DMS153 treated with DMSO at 0.1 percent for 48 hours (cell line): Measurements from ENCODE around the gene OR2B6.
"Not testable (repeated sequence)": the region's sequence is repeated elsewhere in the genome, so short reads cannot be mapped to it uniquely, and the experiment has no call there.

ENCODE experiments used
- DNase-seq: peaks from one replicate; lab custom pipeline; 2025; ENCODE audit not compliant: unreplicated experiment; lab: John Stamatoyannopoulos, UW

The OR2B6 gene

DNA sequence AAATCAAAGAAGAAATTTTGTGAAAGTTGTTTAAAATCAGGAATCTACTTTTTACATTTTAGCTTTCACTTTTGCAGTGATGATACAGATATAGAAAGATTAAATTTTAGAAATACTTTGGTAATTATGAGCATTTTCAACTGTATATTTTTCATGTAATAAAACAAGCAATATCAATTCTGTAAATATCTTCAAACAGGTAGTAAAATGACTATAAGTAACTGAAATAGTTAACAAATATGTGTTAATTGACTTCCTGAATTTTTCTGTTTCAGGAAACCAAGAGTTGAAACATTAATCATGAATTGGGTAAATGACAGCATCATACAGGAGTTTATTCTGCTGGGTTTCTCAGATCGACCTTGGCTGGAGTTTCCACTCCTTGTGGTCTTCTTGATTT is at the start of gene OR2B6:
Gene OR2B6 (plus strand): TSS at position 301 of the 400 bp plus-strand sequence. CDS start 0 bp downstream, at position 301.
- no peak for DNase-seq

DNA sequence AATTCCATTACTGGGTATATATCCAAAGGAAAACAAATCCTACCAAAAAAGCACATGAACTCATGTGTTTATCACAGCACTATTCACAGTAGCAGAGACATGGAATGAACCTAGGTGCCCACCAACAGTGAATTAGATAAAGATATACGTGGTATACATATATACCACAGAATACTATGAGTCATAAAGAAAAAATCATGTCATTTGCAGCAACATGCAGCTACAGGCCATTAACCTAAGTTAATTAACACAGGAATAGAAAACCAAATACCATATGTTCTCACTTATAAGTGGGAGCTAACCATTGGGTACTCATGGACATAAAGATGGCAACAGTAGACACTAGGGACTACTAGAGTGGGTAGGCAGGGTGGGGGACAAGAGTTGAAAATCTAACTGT is 49.0 kb upstream of the OR2B6 start:
- no peak for DNase-seq

GRCh38 chr6:27911956-27912446 is 45.0 kb upstream of the OR2B6 start, which contains the start of gene OR2B2:
Gene OR2B2 (minus strand): TSS chr6:27912396. CDS start chr6:27912319, 77 bp downstream.
- DNase-seq = no peak

GRCh38 chr6:27922949-27923348 is 34.1 kb upstream of the OR2B6 start:
- no peak for DNase-seq

DNA sequence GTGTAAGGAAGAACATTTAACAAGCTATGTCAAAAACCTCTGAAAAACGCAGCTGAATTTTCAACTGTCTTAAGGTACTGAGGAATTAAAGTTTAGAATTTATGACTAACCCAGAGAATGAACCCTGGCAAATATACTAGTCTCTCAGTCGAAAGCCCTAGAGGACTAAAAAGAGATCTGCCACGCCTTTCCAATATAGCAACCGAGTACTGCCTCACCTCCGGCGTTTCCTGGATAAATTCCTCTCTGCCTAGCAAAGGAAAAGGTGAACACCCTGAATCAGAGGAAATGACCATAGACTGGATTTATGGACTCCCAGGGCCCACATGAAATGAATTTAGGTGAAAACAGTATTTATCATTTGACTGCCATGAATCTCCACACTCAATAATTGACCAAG is 32.9 kb upstream of the OR2B6 start:
- no peak for DNase-seq

GRCh38 chr6:27928041-27928440 is 29.0 kb upstream of the OR2B6 start:
- DNase-seq = not testable (repeated sequence)

- DNase-seq = not testable (repeated sequence)
Observed at GRCh38 chr6:27929930-27930329, 27.1 kb upstream of the OR2B6 start.

- no peak for DNase-seq
Observed at GRCh38 chr6:27931209-27931608, 25.8 kb upstream of the OR2B6 start.

- no peak for DNase-seq
Observed at GRCh38 chr6:27940766-27941165, 16.3 kb upstream of the OR2B6 start.

- DNase-seq = not testable (repeated sequence)
Observed at GRCh38 chr6:27943072-27943471, 14.0 kb upstream of the OR2B6 start.

- no peak for DNase-seq
Observed at GRCh38 chr6:27948237-27948636, 8.8 kb upstream of the OR2B6 start.

DNA sequence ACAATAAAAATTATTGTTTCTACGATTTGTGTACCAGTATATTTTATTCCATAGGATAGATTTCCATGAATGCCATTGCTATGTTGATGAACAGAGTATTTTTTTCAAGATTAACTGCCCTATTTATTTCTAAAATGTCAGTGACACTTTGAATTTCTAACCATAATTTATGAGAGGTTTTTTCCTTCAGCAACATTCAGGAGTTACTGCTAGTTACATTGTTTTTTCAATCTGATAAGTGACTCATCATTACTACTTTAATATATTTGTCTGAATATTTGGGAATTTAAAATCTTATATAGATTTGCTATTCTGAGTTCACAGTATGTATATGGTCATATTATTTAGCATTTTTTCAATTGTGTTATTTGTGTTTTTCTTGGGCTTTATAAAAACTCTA is 6.0 kb upstream of the OR2B6 start:
- DNase-seq = no peak

GRCh38 chr6:27957516-27957915 is 475 bp downstream of the OR2B6 start:
- DNase-seq = no peak

DNA sequence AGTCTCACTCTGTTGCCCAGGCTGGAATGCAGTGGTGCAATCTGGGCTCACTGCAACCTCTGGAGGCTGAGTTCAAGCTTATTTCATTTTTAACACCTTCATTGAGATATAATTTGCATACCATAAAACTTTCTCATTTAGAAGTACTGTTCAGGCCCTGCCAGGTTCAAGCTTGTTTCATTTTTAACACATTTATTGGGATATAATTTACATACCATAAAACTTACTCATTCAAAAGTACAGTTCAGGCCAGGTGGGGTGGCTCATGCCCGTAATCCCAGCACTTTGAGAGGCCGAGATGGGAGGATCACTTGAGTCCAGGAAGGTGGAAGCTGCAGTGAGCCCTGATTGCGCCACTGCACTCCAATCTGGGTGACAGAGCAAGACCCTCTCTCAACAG is 5.5 kb downstream of the OR2B6 start:
- no peak for DNase-seq

DNA sequence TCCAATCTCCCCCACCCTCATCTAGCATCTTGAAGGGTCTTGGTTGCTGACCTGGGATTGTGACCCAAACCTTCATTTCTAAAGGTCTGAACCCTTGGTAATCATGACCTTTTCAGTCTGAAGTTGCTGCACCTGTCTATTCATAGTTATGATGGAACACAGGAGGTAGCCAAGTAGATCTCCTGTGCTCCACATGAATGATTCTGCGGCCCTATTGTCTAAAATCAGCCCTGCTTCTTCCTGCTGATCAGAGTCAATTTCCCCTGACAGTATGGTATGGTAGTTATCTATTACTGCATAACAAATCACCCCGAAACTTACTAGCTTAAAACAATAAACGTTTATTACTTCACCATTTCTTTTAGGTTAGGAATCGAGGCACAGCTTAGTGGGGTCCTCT is 9.0 kb downstream of the OR2B6 start:
- DNase-seq = no peak

DNA sequence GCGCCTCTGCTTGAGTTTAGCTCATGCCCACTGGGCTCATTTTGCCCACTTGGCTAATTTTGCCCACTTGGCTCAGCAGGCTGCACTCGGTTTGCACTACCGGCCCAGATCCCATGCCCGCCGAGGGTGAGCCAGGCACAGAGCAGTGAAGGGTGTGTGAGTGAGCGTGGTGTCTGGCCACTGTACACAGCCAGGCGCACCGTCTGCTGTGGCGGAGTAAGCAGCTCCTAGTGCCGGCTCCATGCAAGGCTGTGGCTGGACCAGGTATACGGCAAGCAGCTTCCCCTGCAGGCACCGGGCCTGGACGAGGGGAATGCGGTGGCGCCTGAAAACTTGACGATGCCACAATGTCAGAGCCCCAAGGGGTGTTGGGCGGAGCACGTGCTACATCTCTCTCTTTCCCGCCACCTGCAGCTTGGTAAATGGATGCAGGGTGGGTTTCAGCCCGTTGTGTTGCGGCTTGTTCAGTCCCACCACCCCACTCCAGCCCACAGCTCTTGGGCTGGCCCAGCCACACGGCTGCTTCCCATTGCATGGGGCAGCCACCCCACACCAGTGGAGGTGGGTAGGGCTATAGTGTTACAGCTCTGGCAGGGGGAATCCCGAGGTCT is 9.9 kb downstream of the OR2B6 start:
- DNase-seq = no peak

DNA sequence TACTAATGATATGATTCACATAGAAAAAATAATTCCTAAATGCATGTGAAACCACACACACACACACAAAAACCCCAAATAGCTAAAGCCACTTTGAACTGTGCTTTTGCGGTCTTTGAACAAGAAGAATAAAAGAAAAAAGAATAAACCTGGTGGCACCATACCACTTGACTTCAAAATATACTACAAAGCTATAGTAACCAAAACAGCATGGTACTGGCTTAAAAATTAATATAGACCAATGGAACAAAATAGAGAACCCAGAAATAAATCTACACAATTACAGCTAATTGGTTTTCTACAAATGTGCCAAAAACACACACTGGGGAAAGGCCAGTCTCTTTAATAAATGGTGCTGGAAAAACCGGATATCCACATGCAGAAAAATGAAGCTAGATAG is 13.4 kb downstream of the OR2B6 start:
- DNase-seq = no peak

DNA sequence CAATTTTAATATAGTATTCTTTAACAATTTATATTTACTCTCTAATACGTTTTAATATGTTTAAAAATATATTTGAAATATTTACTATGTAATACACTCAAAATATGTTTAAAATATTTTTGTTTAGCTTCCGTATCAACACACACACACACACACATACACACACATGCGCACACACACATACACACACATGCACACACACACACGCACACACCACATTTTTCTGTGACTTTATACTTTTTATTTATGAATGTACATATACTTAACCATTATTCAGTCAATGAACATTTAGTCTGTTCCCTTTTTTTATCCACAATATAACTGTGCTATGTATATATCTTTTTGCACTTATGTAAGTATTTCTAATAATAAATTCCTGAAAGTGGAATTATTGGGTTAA is 15.7 kb downstream of the OR2B6 start:
- no peak for DNase-seq

- no peak for DNase-seq
Observed at GRCh38 chr6:27977387-27977786, 20.3 kb downstream of the OR2B6 start.

DNA sequence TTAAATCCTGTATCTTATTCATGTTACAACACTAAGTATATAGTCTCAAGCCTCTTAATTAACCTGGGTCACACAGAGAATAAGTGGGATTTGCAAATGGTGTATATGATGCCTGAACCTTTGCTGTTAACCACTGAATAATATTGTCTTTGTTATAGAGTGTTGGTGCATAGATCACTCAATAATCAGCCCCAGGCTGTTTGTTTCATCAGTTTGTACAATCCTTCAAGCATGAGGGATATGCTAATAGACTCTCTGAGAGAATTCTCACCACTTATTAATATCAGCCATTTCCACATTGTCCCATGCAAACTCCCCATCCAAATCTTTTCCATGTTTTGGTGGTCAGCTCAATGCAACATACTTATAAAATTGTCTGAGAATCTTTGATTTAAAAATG is 21.7 kb downstream of the OR2B6 start:
- no peak for DNase-seq

- no peak for DNase-seq
Observed at GRCh38 chr6:27980111-27980510, 23.1 kb downstream of the OR2B6 start.

DNA sequence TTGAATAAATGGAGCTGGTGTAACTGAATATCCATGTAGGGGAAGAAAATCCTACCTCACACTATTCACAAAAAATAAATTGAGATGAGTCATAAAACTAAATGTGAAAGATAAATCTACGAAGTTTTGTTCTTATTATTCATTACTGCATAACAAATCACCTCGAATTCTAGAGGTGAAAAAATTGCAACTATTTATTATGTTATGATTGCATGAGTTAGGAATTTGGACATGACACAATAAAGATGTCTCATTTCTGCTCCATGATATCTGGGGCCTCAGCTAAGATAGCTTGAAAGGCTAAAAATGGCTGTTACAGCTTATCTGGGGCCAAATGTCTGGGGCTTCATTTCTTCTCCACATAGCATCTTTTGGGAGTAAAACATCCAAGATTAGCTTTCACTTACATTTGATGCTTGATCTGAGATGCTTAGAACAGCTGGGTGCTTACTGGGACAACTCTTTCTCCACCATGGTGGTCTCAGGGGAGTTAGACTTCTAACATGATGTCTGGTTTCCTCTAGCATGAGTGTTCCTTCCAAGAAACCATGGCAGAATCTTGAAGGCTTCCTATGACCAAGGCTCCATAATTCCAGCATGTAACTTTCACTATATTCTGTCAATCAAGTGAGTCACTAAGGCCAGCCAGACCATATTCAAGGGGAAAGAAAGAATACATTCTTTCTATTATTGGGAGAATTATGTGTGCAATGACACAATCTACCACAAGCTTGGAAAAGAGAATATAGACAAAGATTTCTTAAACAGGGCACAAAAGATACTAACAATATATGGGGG is 30.1 kb downstream of the OR2B6 start:
- DNase-seq = no peak
